GM13976 (cell line): ENCODE results near the gene OPHN1.

ENCODE experiments used
- DNase-seq: peaks from one replicate; pipeline ENCODE4 v3.0.0; 2012; ENCODE audit warnings: low spot score
- CTCF ChIP-seq: IDR thresholded peaks from 2 replicates; pipeline ENCODE4 v1.5.1; 2012; ENCODE audit warnings: borderline replicate concordance, mild to moderate bottlenecking; ENCODE audit not compliant: insufficient read depth; ENCODE audit errors: extremely low read depth, missing control alignments, control extremely low read depth
- in situ Hi-C: fragments of 300-500 bp; cut with MboI; formaldehyde crosslinking; loops from one replicate; pipeline ENCODE4 v1.12.0; 2022; ENCODE audit warnings: low sequenced_read_pairs, mixed read lengths, inconsistent platforms; ENCODE audit not compliant: unreplicated experiment

Gene OPHN1

DNA sequence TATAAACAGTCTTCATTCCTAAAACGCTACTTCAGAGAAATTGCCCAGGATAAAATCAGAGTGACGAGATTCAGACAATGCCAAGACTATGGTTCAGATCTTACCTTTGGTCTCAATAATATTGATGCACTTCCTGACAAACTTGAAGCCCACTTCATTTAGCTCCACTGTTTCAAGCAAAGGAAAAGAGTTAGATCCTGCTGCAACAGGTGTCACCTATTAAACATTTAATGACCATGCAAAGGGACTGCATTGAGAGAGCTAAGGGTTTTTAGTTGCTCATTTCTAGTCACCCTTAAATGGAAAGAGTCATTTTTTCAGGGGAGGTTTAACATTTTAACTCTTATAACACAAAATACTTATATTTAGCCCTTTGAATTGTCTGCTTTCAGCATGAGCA lies 239.5 kb downstream of the OPHN1 start:
- no peak for DNase-seq
- no peak for TF ChIP-seq CTCF
- in situ Hi-C loops: loop anchor here (25.0 kb wide), 2 partner anchors 269 to 519 kb away; no protein-coding TSS in a partner anchor

- TF ChIP-seq CTCF: no peak
- no peak for DNase-seq
- in situ Hi-C loops: loop anchor here (25.0 kb wide), 2 partner anchors 269 to 519 kb away; no protein-coding TSS in a partner anchor
Observed at GRCh38 chrX:68193234-68193633, 240.1 kb downstream of the OPHN1 start.

DNA sequence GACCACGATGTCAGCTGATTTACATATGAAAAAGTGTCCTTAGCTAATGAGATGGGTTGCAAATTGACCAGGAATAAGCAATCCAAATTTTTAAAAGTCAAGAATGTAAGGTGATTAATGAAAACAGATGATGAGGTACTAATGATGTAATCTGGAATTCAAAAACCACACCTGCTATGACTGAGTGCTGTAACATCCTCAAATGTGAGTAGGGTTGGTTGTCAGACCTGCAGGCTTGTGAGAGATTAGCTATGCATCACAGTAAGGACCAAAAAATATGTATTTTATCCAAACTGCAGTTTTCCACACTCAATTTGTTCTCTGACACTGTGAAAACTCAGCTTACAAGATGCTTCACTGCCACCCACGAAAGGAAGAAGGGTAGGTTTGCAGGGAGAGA lies 242.5 kb downstream of the OPHN1 start:
- in situ Hi-C loops: loop anchor here (25.0 kb wide), 2 partner anchors 272 to 522 kb away; no protein-coding TSS in a partner anchor
- TF ChIP-seq CTCF: no peak

GRCh38 chrX:68186552-68187262 lies 246.6 kb downstream of the OPHN1 start:
- DNase-seq: no peak
- in situ Hi-C loops: loop anchor here (25.0 kb wide), 2 partner anchors 276 to 526 kb away; no protein-coding TSS in a partner anchor
- no peak for TF ChIP-seq CTCF

More for the DNA sequence above, 242.5 kb downstream of the OPHN1 start:
- DNase-seq: no peak

DNA sequence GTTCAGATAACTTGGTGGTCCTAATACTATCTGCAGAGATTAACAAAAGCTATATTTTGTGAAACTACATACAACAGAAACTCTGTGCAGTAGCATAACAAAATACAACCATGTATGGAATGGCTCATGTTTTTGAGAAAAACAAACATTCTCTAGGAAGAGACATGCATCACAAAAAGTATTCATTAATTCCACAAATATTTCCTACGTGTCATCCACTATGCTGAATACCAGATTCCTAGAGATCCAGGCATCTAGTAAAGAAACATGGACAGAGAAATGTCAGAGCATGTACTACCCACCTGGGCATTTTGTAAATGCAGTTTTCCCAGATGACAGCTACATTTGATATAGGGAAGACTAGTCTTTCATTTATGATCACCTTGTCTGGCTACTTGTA lies 248.1 kb downstream of the OPHN1 start:
- no peak for TF ChIP-seq CTCF
- DNase-seq: no peak
- in situ Hi-C loops: loop anchor here (25.0 kb wide), 2 partner anchors 277 to 527 kb away; no protein-coding TSS in a partner anchor

GRCh38 chrX:68183612-68184214 lies 249.6 kb downstream of the OPHN1 start:
- no peak for DNase-seq
- TF ChIP-seq CTCF: peak; percentile 10
- in situ Hi-C loops: loop anchor here (25.0 kb wide), 2 partner anchors 279 to 529 kb away; no protein-coding TSS in a partner anchor
